HG03196 (cell line): Measurements from ENCODE around the gene SLC23A2.
"Not testable (repeated sequence)": the region's sequence is repeated elsewhere in the genome, so short reads cannot be mapped to it uniquely, and the experiment has no call there.

Source experiments
- ATAC-seq: cut with Tn5 transposase; IDR thresholded peaks from one replicate; pipeline ENCODE4 v1.9.1; 2021; ENCODE audit not compliant: unreplicated experiment

SLC23A2 gene

GRCh38 chr20:4850960-4851359, 150.3 kb downstream of the SLC23A2 start:
- no peak for ATAC-seq

GRCh38 chr20:4848829-4849228, 152.5 kb downstream of the SLC23A2 start:
- ATAC-seq: not testable (repeated sequence)

- no peak for ATAC-seq
These were observed 153.3 kb downstream of the SLC23A2 start for GRCh38 chr20:4848041-4848440.

- ATAC-seq: no peak
These were observed 154.5 kb downstream of the SLC23A2 start for GRCh38 chr20:4846821-4847220.

GRCh38 chr20:4844751-4845465, 156.4 kb downstream of the SLC23A2 start:
- ATAC-seq: no peak

- ATAC-seq: no peak
These were observed 157.0 kb downstream of the SLC23A2 start for GRCh38 chr20:4844325-4844724.

GRCh38 chr20:4840801-4841200, 160.5 kb downstream of the SLC23A2 start:
- no peak for ATAC-seq

GRCh38 chr20:4838526-4838925, 162.8 kb downstream of the SLC23A2 start:
- no peak for ATAC-seq

- no peak for ATAC-seq
These were observed 163.6 kb downstream of the SLC23A2 start for GRCh38 chr20:4837760-4838159.

- no peak for ATAC-seq
These were observed 164.4 kb downstream of the SLC23A2 start for GRCh38 chr20:4836935-4837334.

GRCh38 chr20:4836473-4836872, 164.8 kb downstream of the SLC23A2 start:
- no peak for ATAC-seq

GRCh38 chr20:4835244-4836177, 165.8 kb downstream of the SLC23A2 start:
- no peak for ATAC-seq

GRCh38 chr20:4833074-4833728, 168.1 kb downstream of the SLC23A2 start:
- ATAC-seq: no peak

- no peak for ATAC-seq
These were observed 168.8 kb downstream of the SLC23A2 start for GRCh38 chr20:4832469-4832868.

GRCh38 chr20:4830696-4831095, 170.6 kb downstream of the SLC23A2 start:
- no peak for ATAC-seq

- no peak for ATAC-seq
These were observed 171.1 kb downstream of the SLC23A2 start for GRCh38 chr20:4830259-4830658.

- ATAC-seq: no peak
These were observed 171.6 kb downstream of the SLC23A2 start for GRCh38 chr20:4829514-4830215.

- no peak for ATAC-seq
These were observed 172.3 kb downstream of the SLC23A2 start for GRCh38 chr20:4828830-4829513.

- ATAC-seq: no peak
These were observed 179.7 kb downstream of the SLC23A2 start for GRCh38 chr20:4821590-4821989.

- no peak for ATAC-seq
These were observed 180.3 kb downstream of the SLC23A2 start for GRCh38 chr20:4820806-4821518.
